NCI-H2227 (cell line): Measurements from ENCODE around the gene ARHGEF25.
"Not testable (repeated sequence)": the region's sequence is repeated elsewhere in the genome, so short reads cannot be mapped to it uniquely, and the experiment has no call there.

Source experiments
- DNase-seq: peaks from one replicate; lab custom pipeline; 2025; ENCODE audit not compliant: unreplicated experiment; lab: John Stamatoyannopoulos, UW

The ARHGEF25 gene

GRCh38 chr12:57609101-57609780 is 2.0 kb upstream of the ARHGEF25 start:
- no peak for DNase-seq

DNA sequence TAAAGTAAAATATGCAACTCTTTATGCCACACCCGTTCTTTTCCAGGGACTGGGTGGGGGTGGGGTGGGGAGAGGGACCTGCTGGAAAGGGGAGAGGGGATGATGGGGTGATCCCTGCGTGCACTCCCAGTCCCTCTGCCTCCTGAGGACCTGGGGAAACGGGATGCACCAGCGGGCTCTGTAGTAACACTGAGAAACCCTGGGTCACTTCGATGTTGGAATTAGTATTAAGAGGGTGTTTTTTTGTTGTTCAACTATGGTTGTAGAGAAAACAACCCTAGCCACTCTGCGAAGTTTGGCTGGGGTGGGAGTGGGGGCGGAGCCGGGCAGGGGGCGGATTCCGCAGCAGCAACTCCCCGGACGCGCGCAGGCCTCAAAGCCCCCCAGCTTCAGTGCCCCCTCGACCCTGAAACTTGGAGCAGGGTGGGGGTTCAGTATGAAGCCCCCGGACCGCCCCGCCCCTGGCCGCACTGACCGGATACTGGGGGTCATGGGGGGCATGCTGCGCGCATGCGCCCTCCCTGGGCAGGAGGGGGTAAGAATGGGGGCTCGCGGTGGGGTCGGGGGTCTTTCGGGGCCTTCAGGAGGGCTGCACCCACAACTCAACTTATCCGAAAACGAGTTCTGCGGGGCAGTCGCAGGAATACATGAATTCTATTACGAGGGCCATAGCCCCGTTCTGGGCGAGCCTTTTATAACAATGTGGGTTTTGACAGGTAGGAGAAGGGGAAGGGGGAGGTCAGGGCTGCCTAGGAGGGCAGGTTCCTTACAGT is 1.3 kb upstream of the ARHGEF25 start:
- no peak for DNase-seq

DNA sequence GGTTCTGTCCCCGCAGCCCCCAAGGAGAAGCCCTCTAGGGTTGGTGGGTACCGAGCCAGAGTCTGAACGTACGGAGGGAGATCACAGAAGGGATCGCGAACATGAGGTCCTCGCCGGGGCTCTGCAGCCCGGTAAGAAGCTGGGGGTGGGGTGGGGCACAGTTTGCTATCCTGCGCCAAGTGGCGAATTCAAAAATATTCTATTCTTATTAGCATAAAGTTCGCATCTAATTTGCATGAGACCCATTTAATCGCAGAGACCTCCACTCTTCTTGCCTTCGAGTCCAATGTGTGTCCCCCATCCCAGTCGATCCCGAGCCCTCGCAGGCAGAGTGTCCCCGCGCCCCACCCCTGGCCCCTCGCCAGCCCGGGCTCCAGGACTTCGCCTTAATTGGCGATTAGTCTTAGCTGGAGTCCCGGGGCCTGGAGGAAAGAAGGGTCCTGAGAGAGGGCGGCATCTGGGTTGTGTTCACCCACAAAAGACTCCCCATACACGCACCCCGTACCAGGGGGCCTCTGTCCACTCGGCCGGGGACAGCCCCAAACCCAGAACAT is 604 bp upstream of the ARHGEF25 start:
- no peak for DNase-seq

- DNase-seq, result peak; percentile 11
Measured at GRCh38 chr12:57611827-57612710, 834 bp downstream of the ARHGEF25 start.

- DNase-seq, result no peak
Measured at GRCh38 chr12:57612711-57613426, 1.6 kb downstream of the ARHGEF25 start.

- no peak for DNase-seq
Measured at GRCh38 chr12:57613427-57614109, 2.3 kb downstream of the ARHGEF25 start.

- peak; percentile 5 for DNase-seq
Measured at GRCh38 chr12:57614178-57614947, 3.1 kb downstream of the ARHGEF25 start.

DNA sequence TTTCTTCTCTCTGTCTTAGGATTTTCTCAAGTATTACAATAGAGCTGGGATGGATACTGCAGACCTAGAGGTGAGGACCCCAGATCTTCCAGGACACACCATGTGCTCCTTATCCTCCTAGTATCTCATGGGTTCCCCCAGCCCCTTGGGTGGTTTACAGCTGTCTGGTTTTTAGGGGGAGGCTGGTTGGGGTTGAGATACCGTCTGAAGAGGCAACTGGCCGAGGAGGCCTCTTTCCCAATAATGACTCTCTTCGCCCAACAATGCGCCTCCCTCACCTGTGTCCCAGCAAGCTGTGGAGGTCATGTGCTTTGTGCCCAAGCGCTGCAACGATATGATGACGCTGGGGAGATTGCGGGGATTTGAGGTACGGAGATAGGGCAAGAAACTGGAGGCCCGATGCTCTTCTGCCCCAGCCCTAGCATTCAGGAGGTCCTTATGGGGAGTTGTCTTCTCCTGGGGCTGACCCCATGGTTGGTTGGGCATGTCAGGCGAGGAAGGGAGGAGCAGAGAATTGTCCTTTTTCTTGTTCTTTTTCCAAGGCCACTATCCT is 3.8 kb downstream of the ARHGEF25 start:
- DNase-seq, result no peak

DNA sequence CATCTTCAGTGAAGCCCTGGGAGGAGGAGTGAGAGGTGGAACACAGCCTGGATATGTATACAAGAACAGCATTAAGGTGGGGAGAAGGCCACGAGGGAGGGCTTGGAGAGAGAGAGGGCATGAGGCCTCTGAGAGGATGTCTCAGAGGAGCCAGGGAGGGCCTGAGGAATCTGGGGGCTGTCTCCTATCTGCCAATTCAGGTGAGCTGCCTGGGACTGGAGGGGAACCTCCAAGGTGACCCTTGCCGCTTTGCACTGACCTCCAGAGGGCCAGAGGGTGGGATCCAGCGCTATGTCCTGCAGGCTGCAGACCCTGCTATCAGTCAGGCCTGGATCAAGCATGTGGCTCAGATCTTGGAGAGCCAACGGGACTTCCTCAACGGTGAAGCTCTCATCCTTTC is 4.4 kb downstream of the ARHGEF25 start:
- no peak for DNase-seq

- DNase-seq, result no peak
Measured at GRCh38 chr12:57616383-57617101, 5.3 kb downstream of the ARHGEF25 start.

GRCh38 chr12:57617942-57618341 is 6.7 kb downstream of the ARHGEF25 start:
- DNase-seq, result no peak

DNA sequence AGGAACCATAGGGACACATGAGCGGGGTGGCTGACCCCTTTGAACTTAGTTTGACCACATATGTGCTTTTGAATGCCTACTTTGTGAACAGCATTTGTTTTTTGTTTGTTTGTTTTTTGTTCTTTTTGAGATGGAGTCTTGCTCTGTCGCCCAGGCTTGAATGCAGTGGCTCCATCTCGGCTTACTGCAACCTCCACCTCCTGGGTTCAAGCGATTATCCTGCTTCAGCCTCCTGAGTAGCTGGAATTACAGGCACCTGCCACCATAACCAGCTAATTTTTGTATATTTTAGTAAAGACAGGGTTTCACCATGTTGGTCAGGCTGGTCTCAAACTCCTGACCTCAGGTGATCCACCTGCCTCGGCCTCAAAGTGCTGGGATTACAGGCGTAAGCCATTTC is 7.2 kb downstream of the ARHGEF25 start:
- not testable (repeated sequence) for DNase-seq

- DNase-seq, result no peak
Measured at GRCh38 chr12:57618966-57619433, 7.8 kb downstream of the ARHGEF25 start.

DNA sequence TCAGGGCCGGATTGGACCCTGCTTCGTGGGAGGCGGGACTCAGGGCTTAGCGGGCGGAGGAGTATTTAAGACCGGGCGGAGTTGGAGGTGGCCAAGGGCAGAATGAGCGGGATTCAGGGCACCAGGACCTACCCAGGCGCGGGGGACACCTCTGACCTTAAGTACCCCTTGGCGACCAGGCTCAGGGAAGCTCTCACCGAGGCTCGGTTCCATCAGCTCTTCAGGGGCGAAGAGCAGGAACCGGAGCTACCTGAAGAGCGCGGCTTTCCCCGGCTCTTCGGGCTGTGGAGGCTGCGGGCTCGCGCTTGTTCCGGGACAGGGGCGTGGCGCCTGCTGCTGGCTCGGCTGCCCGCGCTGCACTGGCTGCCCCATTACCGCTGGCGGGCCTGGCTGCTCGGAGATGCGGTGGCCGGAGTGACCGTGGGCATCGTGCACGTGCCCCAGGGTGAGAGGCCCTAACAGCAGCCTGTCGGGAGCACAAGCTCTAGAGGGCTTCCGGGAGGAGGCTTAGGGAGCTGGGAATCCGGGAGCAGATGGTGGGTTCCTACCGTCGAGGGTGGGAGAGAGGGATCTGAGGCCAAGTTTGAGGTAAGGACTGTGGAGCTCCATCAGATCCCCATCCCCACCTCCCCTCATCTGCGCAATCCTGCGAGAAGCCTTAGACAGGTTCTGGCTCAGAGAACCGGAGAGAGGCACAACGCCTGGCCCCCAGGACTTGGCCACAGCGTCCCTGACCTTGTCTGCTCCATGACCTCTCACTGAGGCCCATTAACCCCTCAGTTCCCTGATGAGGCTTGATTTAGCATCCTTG is 8.4 kb downstream of the ARHGEF25 start:
- DNase-seq, result no peak

DNA sequence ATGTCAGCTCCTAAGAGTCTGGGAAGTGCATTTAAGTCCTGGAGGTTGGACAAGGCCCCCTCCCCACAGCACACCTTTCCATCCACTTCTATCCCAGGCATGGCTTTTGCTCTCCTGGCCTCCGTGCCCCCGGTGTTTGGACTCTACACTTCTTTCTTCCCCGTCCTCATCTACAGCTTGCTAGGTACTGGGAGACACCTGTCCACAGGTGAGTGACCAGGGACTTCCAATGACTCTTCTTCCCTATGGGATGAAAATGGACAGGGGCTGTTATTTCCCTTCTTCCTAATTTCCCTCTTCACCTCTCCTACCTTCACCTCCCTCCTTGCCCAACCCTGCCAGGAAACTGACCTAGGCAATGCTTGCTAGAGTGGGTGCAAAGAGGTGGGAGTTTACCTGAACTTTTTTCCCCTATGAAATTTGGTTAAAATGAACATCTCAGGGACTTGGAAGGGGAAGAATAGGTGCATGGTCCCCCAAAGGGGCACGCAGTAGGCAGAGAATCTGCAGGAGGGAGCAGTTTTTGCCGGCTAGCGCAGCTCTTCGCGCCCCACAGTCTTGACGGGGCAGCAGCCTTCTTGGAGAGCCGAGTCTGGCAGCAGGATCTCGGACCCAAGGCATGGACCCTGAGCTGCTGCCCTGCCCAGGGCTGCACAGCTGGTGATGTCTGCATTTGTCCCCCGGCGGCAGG is 9.2 kb downstream of the ARHGEF25 start:
- DNase-seq, result no peak

- no peak for DNase-seq
Measured at GRCh38 chr12:57620936-57621496, 9.8 kb downstream of the ARHGEF25 start.
